HepG2 (cell line): ENCODE results near the gene CA7. TPM values are rescaled to one million over a fixed set of nuclear protein-coding genes. Genes with fewer than 3 reads are reported as not detected.

ENCODE experiments used
- ATAC-seq: fragments of 200-7000 bp; cut with Tn5 transposase; 3 replicates; pipeline ENCODE4 v1.9.1; 2020; ENCODE audit warnings: mild to moderate bottlenecking, moderate library complexity
- BruUV-seq: library from RNA; stranded (reverse); fragments of 400-500 nt; replicated peaks from 2 replicates; lab custom pipeline; 2021; lab: Mats Ljungman, UMichigan
- CTCF ChIA-PET: fragments of 300-600 bp; formaldehyde crosslinking; extraction: SDS; loops from one replicate; lab custom pipeline; 2021; ENCODE audit warnings: low total read pairs, inconsistent platforms, low intra/inter-chr PET ratio; lab: Yijun Ruan, JAX
- POLR2A ChIA-PET: fragments of 350-600 bp; sonication (Branson Sonifier 250); formaldehyde crosslinking; loops from one replicate; lab custom pipeline; 2020; ENCODE audit warnings: antibody characterized with exemption, inconsistent platforms; lab: Yijun Ruan, JAX
- DNase-seq: peaks from one replicate; pipeline ENCODE4 v3.0.0-alpha.2; 2015; ENCODE audit warnings: low spot score
- FAIRE-seq: peaks from 3 replicates; lab custom pipeline; 2011; peaks lifted over from hg19 to GRCh38; lab: Jason Lieb, UNC
- H2AFZ ChIP-seq: one replicate; pipeline ENCODE4 v1.6.1; 2011; ENCODE audit warnings: low read length, inconsistent platforms
- H3K27ac ChIP-seq: fragments of 300-600 bp; 3 replicates; pipeline ENCODE4 v1.8.0; 2011; ENCODE audit warnings: mixed run types, mild to moderate bottlenecking, mixed read lengths, low read length, inconsistent platforms; ENCODE audit not compliant: insufficient read depth; ENCODE audit errors: extremely low read length
- H3K27me3 ChIP-seq, 2 experiments: fragments of 200-600 bp in 1 of 2; 2 replicates in 1 of 2; 3 replicates in 1 of 2; pipeline versions ENCODE4 v1.6.0 to v1.8.0; 2011; ENCODE audit warnings: low read length in 2 of 2, mild to moderate bottlenecking in 2 of 2, moderate library complexity in 2 of 2, inconsistent platforms in 1 of 2; ENCODE audit not compliant: insufficient read depth in 2 of 2, control insufficient read depth in 1 of 2
- H3K36me3 ChIP-seq, 2 experiments: fragments of 200-600 bp in 1 of 2; replicated peaks in 1 of 2; 2 replicates in 1 of 2; 3 replicates in 1 of 2; pipeline versions ENCODE4 v1.5.1 to v1.8.0; 2011; ENCODE audit warnings: low read length in 2 of 2, inconsistent platforms in 1 of 2; ENCODE audit not compliant: insufficient read depth in 2 of 2, control insufficient read depth in 1 of 2
- H3K4me1 ChIP-seq: 2 replicates; pipeline ENCODE4 v1.5.1; 2012; ENCODE audit warnings: low read length, inconsistent platforms; ENCODE audit not compliant: insufficient read depth
- H3K4me2 ChIP-seq: 2 replicates; pipeline ENCODE4 v1.6.0; 2011; ENCODE audit warnings: low read depth, low read length, inconsistent platforms
- H3K4me3 ChIP-seq, 3 experiments: fragments of 200-600 bp in 1 of 3; sonication (generic), shearing (Covaris generic) in 1 of 3; replicated peaks in 1 of 3; 2 replicates each; pipeline ENCODE4 v1.5.1; 2011 to 2016; ENCODE audit warnings: low read length in 3 of 3, inconsistent platforms in 2 of 3, low read depth in 2 of 3, mild to moderate bottlenecking in 2 of 3, control low read depth in 1 of 3, mixed read lengths in 1 of 3; ENCODE audit not compliant: insufficient read depth in 1 of 3
- H3K79me2 ChIP-seq: one replicate; pipeline ENCODE4 v1.6.1; 2011; ENCODE audit warnings: low read length, inconsistent platforms; ENCODE audit not compliant: insufficient read depth
- H3K9ac ChIP-seq: 2 replicates; pipeline ENCODE4 v1.6.0; 2011; ENCODE audit warnings: mild to moderate bottlenecking, low read depth, low read length, inconsistent platforms; ENCODE audit not compliant: insufficient read depth
- H3K9me3 ChIP-seq: 2 replicates; pipeline ENCODE4 v1.5.1; 2012; ENCODE audit warnings: mild to moderate bottlenecking, low read length
- H4K20me1 ChIP-seq: 2 replicates; pipeline ENCODE4 v1.6.0; 2011; ENCODE audit warnings: inconsistent platforms, mild to moderate bottlenecking, low read length, moderate library complexity; ENCODE audit not compliant: insufficient read depth
- ARID5B ChIP-seq: IDR thresholded peaks from 2 replicates; pipeline ENCODE4 v1.4.0; 2020; ENCODE audit warnings: mild to moderate bottlenecking, missing genetic modification reagents
- NCOR1 ChIP-seq: fragments of 200-600 bp; sonication (generic); IDR thresholded peaks from 2 replicates; pipeline ENCODE4 v1.7.0; 2017; ENCODE audit warnings: antibody characterized with exemption, low read length, borderline replicate concordance
- NR2F1 ChIP-seq, 2 experiments: fragments of 450-650 bp in 1 of 2; formaldehyde crosslinking in 1 of 2; IDR thresholded peaks; 2 replicates each; pipeline versions ENCODE4 v1.5.0 to v1.6.1; 2016 to 2020; ENCODE audit warnings: mild to moderate bottlenecking in 1 of 2, missing compliant biosample characterization in 1 of 2, missing genetic modification reagents in 1 of 2, moderate library complexity in 1 of 2
- PITX1 ChIP-seq: sonication (generic); formaldehyde crosslinking; IDR thresholded peaks from 2 replicates; pipeline ENCODE4 v1.5.1; 2020; ENCODE audit warnings: mild to moderate bottlenecking, missing genetic modification reagents
- REST ChIP-seq, 2 experiments: IDR thresholded peaks; 2 replicates each; pipeline ENCODE4 v1.6.1; 2011 to 2012; ENCODE audit warnings: low read length in 2 of 2, borderline replicate concordance in 1 of 2, low read depth in 1 of 2, mild to moderate bottlenecking in 1 of 2, moderate library complexity in 1 of 2
- ZBTB3 ChIP-seq: sonication (generic); formaldehyde crosslinking; IDR thresholded peaks from 2 replicates; pipeline ENCODE4 v1.4.0; 2020; ENCODE audit warnings: low read depth, mild to moderate bottlenecking, moderate library complexity, missing genetic modification reagents, borderline replicate concordance
- ZBTB4 ChIP-seq: sonication (generic); formaldehyde crosslinking; IDR thresholded peaks from 2 replicates; pipeline ENCODE4 v1.4.0; 2020; ENCODE audit warnings: missing genetic modification reagents, mild to moderate bottlenecking, borderline replicate concordance
- ZFP37 ChIP-seq: sonication (generic); formaldehyde crosslinking; IDR thresholded peaks from 2 replicates; pipeline ENCODE4 v1.4.0; 2020; ENCODE audit warnings: missing genetic modification reagents, borderline replicate concordance
- ZSCAN30 ChIP-seq: sonication (generic); formaldehyde crosslinking; IDR thresholded peaks from 2 replicates; pipeline ENCODE4 v1.5.0; 2020; ENCODE audit warnings: mild to moderate bottlenecking, missing genetic modification reagents
- WGBS: methylation state at CpG from one replicate; pipeline ENCODE4 v1.1.6; 2017; ENCODE audit warnings: low lambda C conversion rate; 5-methylcytosine and 5-hydroxymethylcytosine counted together
- in situ Hi-C: cut with HindIII; loops from 2 replicates; pipeline ENCODE4 v1.10.0; 2017; ENCODE audit warnings: low pct_unique_long_range_greater_than_20kb; ENCODE audit not compliant: extremely low pct_ligation_motif_present
- intact Hi-C: fragments of 100-400 bp; cut with micrococcal nuclease; formaldehyde crosslinking; loops from one replicate; pipeline ENCODE4 v1.10.0; 2022; ENCODE audit not compliant: unreplicated experiment
- polyA plus RNA-seq, 8 experiments: library from polyadenylated mRNA; depleted of rRNA in 3 of 8; stranded (reverse) in 7 of 8; unstranded in 1 of 8; fragments of >200 nt; fragmentation: Illumina TruSeq in 4 of 8; extraction: Trizol in 4 of 8; gene quantifications; 2 replicates each; pipeline versions ENCODE4 v1.2.1 to v1.2.3, GENCODE V29; 2011 to 2016; ENCODE audit warnings: low read depth in 4 of 8, missing spikeins in 1 of 8, mixed read lengths in 1 of 8; ENCODE audit not compliant: insufficient read depth in 1 of 8
- total RNA-seq, 5 experiments: library from RNA; depleted of rRNA; stranded (reverse); fragments of >200 nt; fragmentation: Illumina TruSeq; extraction: Trizol; gene quantifications; 2 replicates each; pipeline ENCODE4 v1.2.3, GENCODE V29; 2016; ENCODE audit warnings: low read depth in 1 of 5

Gene CA7
- total and polyA plus RNA-seq, 2 of the 13 experiments (the other 11 are each of a cell fraction or from before 2014, with no cell fraction given), result not detected

GRCh38 chr16:66856801-66857200, 12.6 kb downstream of the CA7 start (continued):
- TF ChIP-seq ZBTB4 (CRISPR knock-in tag), result no peak
- TF ChIP-seq ARID5B, result no peak
- no peak for TF ChIP-seq NR2F1 (CRISPR knock-in tag; IDR thresholded peaks at IDR 0.05)
- TF ChIP-seq ZFP37, result no peak
- no peak for TF ChIP-seq NCOR1

- ChIA-PET POLR2A (no interaction called here), CTCF (no interaction called here)
- FAIRE-seq (no peak), DNase-seq (no peak), ATAC-seq (no peak)
- Histone ChIP-seq H3K27me3 (peaks cover 0 to 11% of the 10 kb centered on the region in 2 experiments; a peak in 3 of 5 replicates), H2AFZ (no peak overlapping the region), H3K4me2 (no peak overlapping the region), H3K36me3 (no peaks in the 10 kb centered on the region), H4K20me1 (no peaks in the 10 kb centered on the region), H3K27ac (no peak overlapping the region), H3K9me3 (no peaks in the 10 kb centered on the region), H3K9ac (no peak overlapping the region), H3K79me2 (no peaks in the 10 kb centered on the region), H3K4me3 (no peak overlapping the region), H3K4me1 (no peaks in the 10 kb centered on the region)
- intact Hi-C loops (no loop called here), in situ Hi-C loops (loop anchor here (25.0 kb wide), 1 partner anchor 445 kb away; no protein-coding TSS in a partner anchor)
- 5% methylated on average over 5 of the region's 6 CpGs for WGBS
- TF ChIP-seq PITX1 (CRISPR knock-in tag) (no peak), ZBTB3 (CRISPR knock-in tag) (no peak), REST (IDR thresholded peaks at IDR 0.05; ENCODE audit: borderline replicate concordance in 1 of 2, low read depth in 1 of 2, low read length in 2 of 2) (no peak), ZSCAN30 (CRISPR knock-in tag) (no peak)
- no TSS peak for BruUV-seq
Observed at GRCh38 chr16:66857437-66857836, 13.2 kb downstream of the CA7 start.
